GM18868 (cell line): Measurements from ENCODE around the gene PHC2.

Source experiments
- ATAC-seq: cut with Tn5 transposase; IDR thresholded peaks from one replicate; pipeline ENCODE4 v1.9.1; 2021; ENCODE audit warnings: mild to moderate bottlenecking, moderate library complexity; ENCODE audit not compliant: unreplicated experiment

The PHC2 gene

GRCh38 chr1:33426916-33427315, 4.0 kb downstream of the PHC2 start:
- no peak for ATAC-seq

- no peak for ATAC-seq
Measured at GRCh38 chr1:33425900-33426299, 5.0 kb downstream of the PHC2 start.

GRCh38 chr1:33424610-33425009, 6.3 kb downstream of the PHC2 start:
- no peak for ATAC-seq

GRCh38 chr1:33424205-33424604, 6.7 kb downstream of the PHC2 start:
- ATAC-seq = no peak

GRCh38 chr1:33420870-33421775, 9.8 kb downstream of the PHC2 start:
- no peak for ATAC-seq

GRCh38 chr1:33418811-33419210, 12.1 kb downstream of the PHC2 start:
- ATAC-seq = no peak

- ATAC-seq = no peak
Measured at GRCh38 chr1:33414879-33415278, 16.0 kb downstream of the PHC2 start.

- no peak for ATAC-seq
Measured at GRCh38 chr1:33410091-33410701, 20.7 kb downstream of the PHC2 start.

GRCh38 chr1:33408093-33408436, 22.8 kb downstream of the PHC2 start:
- ATAC-seq = no peak

GRCh38 chr1:33407352-33408092, 23.4 kb downstream of the PHC2 start:
- ATAC-seq = no peak

- ATAC-seq = no peak
Measured at GRCh38 chr1:33402206-33402605, 28.7 kb downstream of the PHC2 start.

GRCh38 chr1:33401471-33401870, 29.4 kb downstream of the PHC2 start:
- no peak for ATAC-seq

- ATAC-seq = no peak
Measured at GRCh38 chr1:33400153-33400911, 30.6 kb downstream of the PHC2 start.

- ATAC-seq = no peak
Measured at GRCh38 chr1:33399375-33399774, 31.5 kb downstream of the PHC2 start.

- no peak for ATAC-seq
Measured at GRCh38 chr1:33397994-33398393, 32.9 kb downstream of the PHC2 start.

GRCh38 chr1:33397125-33397506, 33.8 kb downstream of the PHC2 start:
- ATAC-seq = no peak

GRCh38 chr1:33396188-33397124, 34.4 kb downstream of the PHC2 start:
- no peak for ATAC-seq

GRCh38 chr1:33394770-33395169, 36.1 kb downstream of the PHC2 start:
- ATAC-seq = no peak

GRCh38 chr1:33393991-33394390, 36.9 kb downstream of the PHC2 start:
- ATAC-seq = no peak

GRCh38 chr1:33393524-33393923, 37.4 kb downstream of the PHC2 start:
- ATAC-seq = no peak
